Activated naive CD8-positive, alpha-beta T cell treated with anti-CD3 and anti-CD28 coated beads, Interleukin-2, amount 50 U/mL, for 24 hours (primary cell): ENCODE results near the gene LRP1.

Source experiments
- ATAC-seq: fragments of 150-1000 bp; cut with Tn5 transposase; one replicate; pipeline ENCODE4 v1.10.0; 2021
- DNase-seq: peaks from one replicate; pipeline ENCODE4 v3.0.0; 2021
- H3K27ac Mint-ChIP-seq: one replicate; pipeline ENCODE4 v1.8.0; 2021; ENCODE audit warnings: mild to moderate bottlenecking, mixed read lengths
- H3K27me3 Mint-ChIP-seq: one replicate; pipeline ENCODE4 v1.8.0; 2021; ENCODE audit warnings: mixed read lengths
- H3K36me3 Mint-ChIP-seq: one replicate; pipeline ENCODE4 v1.8.0; 2021; ENCODE audit warnings: low read depth, mixed read lengths
- H3K4me1 Mint-ChIP-seq: one replicate; pipeline ENCODE4 v1.8.0; 2021; ENCODE audit warnings: mixed read lengths
- H3K4me3 Mint-ChIP-seq: one replicate; pipeline ENCODE4 v1.8.0; 2021; ENCODE audit warnings: mild to moderate bottlenecking, moderate library complexity, mixed read lengths
- H3K9me3 Mint-ChIP-seq: one replicate; pipeline ENCODE4 v1.8.0; 2021; ENCODE audit warnings: mixed read lengths

LRP1 gene

GRCh38 chr12:57148469-57149244 lies 20.4 kb downstream of the LRP1 start:
- no peaks in the 10 kb centered on the region for H3K4me1 Mint-ChIP-seq
- no peaks in the 10 kb centered on the region for H3K9me3 Mint-ChIP-seq
- DNase-seq = no peak
- H3K4me3 Mint-ChIP-seq = no peak overlapping the region
- H3K27me3 Mint-ChIP-seq = no peaks in the 10 kb centered on the region
- no peaks in the 10 kb centered on the region for H3K36me3 Mint-ChIP-seq
- no peak overlapping the region for H3K27ac Mint-ChIP-seq
- no peak for ATAC-seq

- no peaks in the 10 kb centered on the region for H3K36me3 Mint-ChIP-seq
- no peak for DNase-seq
- no peaks in the 10 kb centered on the region for H3K9me3 Mint-ChIP-seq
- H3K4me1 Mint-ChIP-seq = no peaks in the 10 kb centered on the region
- ATAC-seq = no peak
- no peak overlapping the region for H3K27ac Mint-ChIP-seq
- no peak overlapping the region for H3K4me3 Mint-ChIP-seq
- H3K27me3 Mint-ChIP-seq = no peaks in the 10 kb centered on the region
Measured at GRCh38 chr12:57149245-57149900, 21.1 kb downstream of the LRP1 start.

DNA sequence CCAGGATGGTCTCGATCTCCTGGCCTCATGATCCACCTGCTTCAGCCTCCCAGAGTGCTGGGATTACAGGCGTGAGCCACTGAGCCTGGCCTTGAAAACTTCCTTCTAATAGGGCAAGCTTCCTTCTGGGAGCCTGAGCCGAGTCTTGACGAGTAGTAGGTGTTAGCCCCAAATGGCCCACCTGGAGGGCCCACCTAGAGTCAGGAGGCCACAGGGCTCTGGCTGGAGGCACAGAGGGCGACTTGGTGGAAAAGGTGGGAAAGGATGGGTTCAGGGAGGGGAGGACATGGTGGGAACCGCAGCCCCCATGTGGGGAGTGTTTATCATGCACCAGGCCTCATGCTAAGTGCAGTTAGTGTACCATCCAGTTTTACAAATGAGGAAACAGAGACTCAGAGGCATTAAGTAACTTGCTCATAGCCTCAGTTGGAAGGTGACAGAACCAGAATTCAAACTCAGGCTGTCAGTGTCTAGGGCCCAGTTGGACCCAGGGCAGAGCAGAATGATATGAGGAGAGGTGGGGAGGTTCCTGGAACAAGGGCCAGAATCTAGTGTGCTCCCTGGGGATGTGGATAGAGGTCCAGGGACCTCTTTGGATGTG lies 22.2 kb downstream of the LRP1 start:
- no peaks in the 10 kb centered on the region for H3K36me3 Mint-ChIP-seq
- H3K4me3 Mint-ChIP-seq = no peak overlapping the region
- H3K27ac Mint-ChIP-seq = no peak overlapping the region
- H3K27me3 Mint-ChIP-seq = no peaks in the 10 kb centered on the region
- DNase-seq = no peak
- ATAC-seq = no peak
- H3K4me1 Mint-ChIP-seq = no peaks in the 10 kb centered on the region
- H3K9me3 Mint-ChIP-seq = no peaks in the 10 kb centered on the region

GRCh38 chr12:57151741-57152630 lies 23.7 kb downstream of the LRP1 start:
- ATAC-seq (no peak), DNase-seq (no peak)
- no peak overlapping the region for H3K4me3 Mint-ChIP-seq
- no peak overlapping the region for H3K27ac Mint-ChIP-seq
- H3K9me3 Mint-ChIP-seq = no peaks in the 10 kb centered on the region
- no peaks in the 10 kb centered on the region for H3K27me3 Mint-ChIP-seq
- no peaks in the 10 kb centered on the region for H3K36me3 Mint-ChIP-seq
- no peaks in the 10 kb centered on the region for H3K4me1 Mint-ChIP-seq

GRCh38 chr12:57152639-57153038 lies 24.4 kb downstream of the LRP1 start:
- no peak overlapping the region for H3K4me3 Mint-ChIP-seq
- DNase-seq (no peak), ATAC-seq (no peak)
- H3K9me3 Mint-ChIP-seq = no peaks in the 10 kb centered on the region
- H3K27ac Mint-ChIP-seq = no peak overlapping the region
- no peaks in the 10 kb centered on the region for H3K36me3 Mint-ChIP-seq
- H3K27me3 Mint-ChIP-seq = peaks cover 2% of the 10 kb centered on the region
- H3K4me1 Mint-ChIP-seq = peaks cover 2% of the 10 kb centered on the region

DNA sequence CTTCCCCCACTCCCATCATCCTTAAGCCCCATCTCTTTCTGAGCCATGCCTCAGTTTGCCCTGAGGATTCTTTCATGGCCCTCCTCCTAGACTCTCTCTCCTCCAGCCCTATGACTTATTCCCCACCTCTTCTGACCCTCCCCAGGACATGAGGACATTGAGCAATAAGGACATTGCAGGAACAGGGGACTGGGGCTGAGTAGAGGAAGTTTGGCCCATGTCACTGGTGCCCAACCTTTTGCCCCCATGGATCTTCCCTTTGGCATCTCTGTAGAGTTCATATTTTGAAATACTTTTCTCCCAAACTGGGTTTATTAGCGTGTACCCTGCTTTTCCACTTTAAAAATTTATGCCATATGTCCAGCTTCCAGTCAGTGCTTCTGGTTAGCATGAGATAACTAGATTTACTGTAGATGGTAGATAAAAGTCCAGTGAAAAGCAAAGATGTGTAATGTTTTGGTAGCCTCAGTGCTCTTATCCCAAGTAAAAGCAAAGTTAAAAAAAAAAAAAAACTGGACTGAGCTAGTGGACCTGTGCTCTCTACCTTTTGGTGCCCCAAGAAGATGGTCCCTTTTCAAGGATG lies 25.2 kb downstream of the LRP1 start:
- Mint-ChIP-seq H3K4me1 (peaks cover 6% of the 10 kb centered on the region), H3K36me3 (no peaks in the 10 kb centered on the region), H3K27me3 (peaks cover 3% of the 10 kb centered on the region), H3K27ac (no peak overlapping the region), H3K4me3 (no peak overlapping the region), H3K9me3 (no peaks in the 10 kb centered on the region)
- no peak for DNase-seq
- no peak for ATAC-seq

GRCh38 chr12:57154076-57154475 lies 25.8 kb downstream of the LRP1 start:
- Mint-ChIP-seq H3K27me3 (peaks cover 3% of the 10 kb centered on the region), H3K9me3 (no peaks in the 10 kb centered on the region), H3K36me3 (no peaks in the 10 kb centered on the region), H3K4me1 (peaks cover 6% of the 10 kb centered on the region), H3K27ac (no peak overlapping the region), H3K4me3 (no peak overlapping the region)
- ATAC-seq = no peak
- DNase-seq = no peak

DNA sequence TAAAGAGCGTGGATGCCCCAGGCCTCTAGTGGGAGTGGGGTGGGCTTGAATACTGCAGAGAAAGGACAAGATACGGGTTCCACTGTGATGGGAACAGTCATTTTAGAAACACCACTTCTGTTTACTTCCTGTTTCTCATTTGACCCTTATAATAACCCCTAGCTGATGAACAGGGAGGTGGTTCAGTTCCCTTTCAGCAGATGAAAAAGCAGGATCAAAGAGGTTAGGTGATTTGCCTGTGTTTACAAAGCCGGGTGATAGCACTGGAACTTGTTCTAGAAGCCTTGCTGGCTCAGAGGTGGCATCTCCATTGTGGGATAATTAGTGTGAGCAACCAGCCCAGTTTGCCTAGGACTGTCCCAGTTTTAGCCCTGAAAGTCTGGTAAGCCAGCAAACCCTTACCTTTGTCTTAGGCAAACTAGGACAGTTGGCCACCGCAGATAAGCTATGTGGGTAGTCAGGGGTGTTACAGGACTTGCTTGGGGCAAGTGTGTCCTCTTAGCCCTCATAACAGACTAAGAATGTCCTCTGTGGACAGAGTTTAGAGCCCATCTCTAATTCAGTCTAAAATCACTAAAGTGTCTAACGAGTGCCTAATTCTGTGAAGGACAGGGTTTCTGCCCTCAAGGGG lies 26.6 kb downstream of the LRP1 start:
- Mint-ChIP-seq H3K27me3 (peaks cover 3% of the 10 kb centered on the region), H3K27ac (no peak overlapping the region), H3K4me3 (no peak overlapping the region), H3K9me3 (no peaks in the 10 kb centered on the region), H3K36me3 (no peaks in the 10 kb centered on the region), H3K4me1 (peaks cover 6% of the 10 kb centered on the region)
- ATAC-seq (no peak), DNase-seq (no peak)

DNA sequence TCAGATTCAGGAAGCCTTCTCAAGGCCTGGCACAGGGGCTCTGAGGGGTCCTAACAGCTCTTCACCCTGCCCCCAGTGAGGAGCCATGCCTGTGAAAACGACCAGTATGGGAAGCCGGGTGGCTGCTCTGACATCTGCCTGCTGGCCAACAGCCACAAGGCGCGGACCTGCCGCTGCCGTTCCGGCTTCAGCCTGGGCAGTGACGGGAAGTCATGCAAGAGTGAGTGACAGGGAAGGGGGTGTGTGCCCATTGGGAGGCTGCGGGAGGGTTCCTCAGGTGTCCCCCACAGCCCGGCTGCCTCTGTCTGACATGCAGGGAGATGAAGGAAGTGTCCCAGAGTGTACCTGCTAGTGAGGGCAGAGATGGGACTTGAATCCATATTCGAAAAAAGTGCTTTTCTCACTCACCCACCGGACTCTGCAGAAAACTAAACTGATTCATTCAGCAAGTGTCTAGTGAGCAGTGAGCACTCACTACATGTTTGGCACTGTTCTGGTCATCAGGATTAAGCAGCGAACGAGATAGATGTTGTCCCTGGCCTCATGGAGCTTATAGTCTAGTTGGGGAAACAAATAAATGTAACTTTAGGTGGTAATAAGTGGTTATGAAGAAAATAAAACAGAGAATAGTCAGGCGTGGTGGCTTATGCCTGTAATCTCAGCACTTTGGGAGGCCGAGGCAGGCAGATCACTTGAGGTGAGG lies 28.6 kb downstream of the LRP1 start:
- peaks cover 3% of the 10 kb centered on the region for H3K27me3 Mint-ChIP-seq
- no peak overlapping the region for H3K27ac Mint-ChIP-seq
- DNase-seq (no peak), ATAC-seq (no peak)
- no peaks in the 10 kb centered on the region for H3K36me3 Mint-ChIP-seq
- H3K4me3 Mint-ChIP-seq = no peak overlapping the region
- no peaks in the 10 kb centered on the region for H3K9me3 Mint-ChIP-seq
- peaks cover 6% of the 10 kb centered on the region for H3K4me1 Mint-ChIP-seq

GRCh38 chr12:57157588-57158173 lies 29.4 kb downstream of the LRP1 start:
- Mint-ChIP-seq H3K4me3 (no peak overlapping the region), H3K9me3 (no peaks in the 10 kb centered on the region)

GRCh38 chr12:57158186-57158585 lies 29.9 kb downstream of the LRP1 start:
- Mint-ChIP-seq H3K4me1 (peaks cover 6% of the 10 kb centered on the region), H3K27ac (no peak overlapping the region), H3K4me3 (no peak overlapping the region), H3K36me3 (no peaks in the 10 kb centered on the region), H3K9me3 (no peaks in the 10 kb centered on the region), H3K27me3 (peaks cover 3% of the 10 kb centered on the region)
- no peak for ATAC-seq
- no peak for DNase-seq

More at GRCh38 chr12:57157588-57158173, 29.4 kb downstream of the LRP1 start:
- H3K36me3 Mint-ChIP-seq = no peaks in the 10 kb centered on the region
- DNase-seq (no peak), ATAC-seq (no peak)
- H3K27me3 Mint-ChIP-seq = peaks cover 3% of the 10 kb centered on the region
- H3K27ac Mint-ChIP-seq = no peak overlapping the region
- peaks cover 6% of the 10 kb centered on the region for H3K4me1 Mint-ChIP-seq

DNA sequence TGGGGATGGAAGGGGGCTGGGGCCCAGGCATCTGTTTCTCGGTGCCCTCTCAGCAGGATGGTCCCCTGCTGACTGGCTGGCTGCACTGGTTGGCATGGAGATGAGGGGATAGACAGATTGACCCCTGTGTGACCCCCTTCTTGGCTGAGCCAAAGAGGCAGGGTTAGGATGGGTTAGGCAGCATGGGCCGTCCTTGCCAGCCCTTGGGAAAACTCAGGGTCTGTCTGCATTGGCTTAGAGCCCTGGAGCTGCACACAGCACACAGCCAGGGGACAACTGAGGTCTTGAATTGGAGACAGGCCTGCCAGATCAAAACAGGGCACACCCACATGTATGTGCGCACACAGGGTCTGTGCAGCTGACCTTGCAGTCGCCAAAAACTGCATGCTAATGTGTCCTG lies 30.4 kb downstream of the LRP1 start:
- H3K4me1 Mint-ChIP-seq = peaks cover 6% of the 10 kb centered on the region
- H3K36me3 Mint-ChIP-seq = no peaks in the 10 kb centered on the region
- no peak for DNase-seq
- no peak for ATAC-seq
- no peaks in the 10 kb centered on the region for H3K9me3 Mint-ChIP-seq
- H3K4me3 Mint-ChIP-seq = no peak overlapping the region
- no peak overlapping the region for H3K27ac Mint-ChIP-seq
- peaks cover 3% of the 10 kb centered on the region for H3K27me3 Mint-ChIP-seq

DNA sequence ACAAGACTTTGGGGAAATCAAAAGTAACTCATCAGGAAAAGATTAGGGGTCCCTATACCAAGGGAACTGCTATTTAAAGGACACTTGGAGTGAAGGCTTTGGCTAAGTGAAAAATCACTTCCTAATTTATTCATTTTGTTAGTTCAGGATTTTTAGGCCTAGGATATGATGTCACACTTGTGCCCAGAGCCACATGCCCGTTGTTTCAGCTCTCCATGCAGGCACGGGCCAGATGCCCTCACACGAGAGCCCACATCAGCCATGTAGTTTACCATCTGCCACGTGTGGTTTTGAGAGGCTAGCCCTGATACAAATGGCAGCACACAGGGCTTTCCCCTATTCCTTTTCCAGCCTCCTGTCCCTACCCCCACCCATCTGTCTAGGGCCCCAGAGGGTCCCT lies 31.0 kb downstream of the LRP1 start:
- peaks cover 3% of the 10 kb centered on the region for H3K27me3 Mint-ChIP-seq
- DNase-seq = no peak
- no peaks in the 10 kb centered on the region for H3K36me3 Mint-ChIP-seq
- ATAC-seq = no peak
- no peak overlapping the region for H3K4me3 Mint-ChIP-seq
- H3K27ac Mint-ChIP-seq = no peak overlapping the region
- H3K9me3 Mint-ChIP-seq = no peaks in the 10 kb centered on the region
- peaks cover 6% of the 10 kb centered on the region for H3K4me1 Mint-ChIP-seq
